Raji (cell line): ENCODE data around the gene SNRNP25.
A peak's percentile ranks its signal among the peaks of the same experiment; 100 is the strongest.

ENCODE experiments used
- POLR2A ChIP-seq: IDR thresholded peaks from 2 replicates; pipeline ENCODE4 v1.6.1; 2011; ENCODE audit warnings: low read depth, low read length, control low read depth; ENCODE audit not compliant: insufficient read depth

SNRNP25 gene

DNA sequence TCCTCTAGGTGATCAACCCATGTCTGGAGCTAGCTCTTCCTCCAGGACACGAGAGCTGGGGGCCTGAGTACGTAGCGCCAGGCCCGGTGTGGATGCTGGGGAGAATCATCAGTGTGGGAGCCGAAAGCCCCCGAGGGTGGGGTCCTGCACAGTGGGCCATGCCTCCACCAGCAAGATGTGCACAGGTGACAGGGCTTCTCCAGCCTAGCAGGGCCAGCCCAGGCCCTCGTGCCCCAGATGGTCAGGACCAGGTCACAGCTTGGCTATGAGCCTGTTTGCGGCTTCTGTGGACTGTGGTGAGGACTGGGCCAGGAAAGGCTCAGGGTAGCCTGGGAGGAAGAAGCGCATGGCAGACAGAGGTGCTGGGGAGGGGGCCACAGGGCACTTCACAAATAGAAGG lies 32.2 kb downstream of the SNRNP25 start:
- no peak for TF ChIP-seq POLR2A

DNA sequence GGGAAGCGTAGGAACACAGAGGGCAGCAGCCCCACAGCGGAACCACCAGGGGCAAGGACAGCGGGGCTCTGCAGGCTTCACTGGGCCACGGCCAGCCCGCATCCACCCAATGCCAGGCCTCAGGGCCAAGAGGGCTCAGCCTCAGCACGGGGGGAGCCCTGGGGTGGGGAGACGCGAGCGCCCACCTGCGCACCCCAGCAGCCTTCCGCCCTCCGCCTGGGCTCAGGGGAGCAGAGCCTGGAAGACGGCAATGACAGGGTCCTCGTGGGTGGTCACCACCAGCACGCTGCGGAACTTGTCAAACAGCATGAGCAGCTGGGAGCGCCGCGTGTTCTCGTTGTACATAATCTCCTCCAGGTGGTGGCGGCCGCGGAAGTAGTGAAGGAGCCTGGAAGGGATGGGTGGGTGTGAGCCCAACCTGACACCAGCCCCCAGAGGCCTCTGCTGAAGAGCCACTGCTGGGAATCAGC lies 32.9 kb downstream of the SNRNP25 start:
- TF ChIP-seq POLR2A: no peak

DNA sequence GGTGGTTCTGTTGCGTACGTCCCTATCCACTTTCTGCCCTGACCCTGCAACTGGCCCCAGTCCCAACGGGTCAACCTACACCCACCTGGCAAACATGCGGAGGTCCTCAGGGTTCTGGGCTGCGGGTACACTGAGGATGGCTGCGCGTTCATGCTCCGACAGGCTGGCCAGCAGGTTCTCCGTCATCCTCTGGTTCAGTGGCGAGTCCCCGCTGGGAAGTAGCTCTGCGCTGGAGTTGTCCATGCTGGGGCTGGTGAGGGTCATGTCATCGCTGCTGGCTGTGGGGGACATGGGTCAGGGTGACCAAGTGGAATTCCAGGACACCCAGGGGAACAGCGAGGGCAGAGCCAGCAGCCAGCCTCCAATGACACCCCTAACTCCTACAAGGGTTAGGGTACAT lies 35.0 kb downstream of the SNRNP25 start:
- TF ChIP-seq POLR2A: no peak

DNA sequence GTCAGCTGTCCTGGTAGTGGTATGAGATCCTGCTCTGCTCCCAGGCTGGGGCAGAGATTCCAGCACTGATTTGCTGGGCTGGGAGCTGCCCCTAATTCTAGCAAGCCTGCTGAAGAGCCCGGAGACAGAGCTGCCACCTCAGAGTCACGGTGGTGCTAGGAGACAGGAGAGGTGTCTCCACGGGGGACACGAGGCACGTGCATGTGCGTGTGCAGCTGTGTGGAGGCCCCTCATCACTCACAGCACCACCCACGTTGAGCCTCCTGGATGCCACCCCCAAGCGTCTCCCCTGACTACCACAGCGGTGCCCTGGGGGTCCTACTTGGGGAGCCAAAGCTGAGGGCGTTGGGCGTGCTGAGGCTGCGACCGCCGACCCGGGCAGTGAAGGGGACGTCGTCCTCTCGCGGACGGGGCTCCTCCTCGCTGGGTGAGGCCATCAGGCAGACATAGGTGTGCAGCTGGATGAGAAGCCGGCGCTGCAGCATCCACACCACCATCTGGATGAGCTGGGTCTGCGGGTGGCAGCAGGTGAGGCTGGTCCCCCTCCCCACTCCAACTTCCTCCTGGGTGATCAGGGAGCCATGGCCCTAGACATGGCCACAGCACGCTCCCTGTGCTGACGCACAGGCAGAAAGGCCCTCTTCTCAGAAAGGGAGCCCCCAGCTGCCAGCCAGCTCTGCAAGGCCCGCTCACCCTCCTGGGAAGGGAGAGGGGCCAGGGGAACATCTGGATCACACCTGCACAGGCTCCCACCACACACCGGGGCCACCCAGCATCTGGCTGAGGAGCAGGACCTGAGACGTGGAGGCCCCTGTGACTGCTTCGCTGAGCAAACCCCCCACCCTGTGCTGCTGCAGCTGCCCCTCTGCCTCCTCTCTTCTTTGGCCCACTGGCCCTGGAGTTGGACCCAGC lies 36.0 kb downstream of the SNRNP25 start:
- no peak for TF ChIP-seq POLR2A

DNA sequence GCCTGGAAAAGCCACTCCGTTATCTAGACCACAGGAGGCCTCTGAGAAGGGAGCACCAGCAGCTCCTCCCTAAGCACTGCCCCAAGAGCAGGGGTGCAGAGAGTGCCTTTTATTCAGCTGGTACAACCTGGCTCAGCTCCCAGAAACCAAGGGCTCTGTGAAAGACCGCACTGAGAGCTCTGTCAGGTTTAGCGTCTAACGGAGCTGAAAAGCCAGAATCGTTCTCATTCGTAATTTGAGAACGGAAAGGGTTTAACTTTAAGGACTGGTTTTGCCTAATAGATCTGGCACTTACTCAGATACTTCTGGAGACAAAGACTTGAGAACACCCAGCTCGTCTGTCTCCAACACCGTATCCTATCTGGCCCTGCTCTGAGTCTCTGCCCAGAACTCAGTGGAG lies 37.9 kb downstream of the SNRNP25 start:
- TF ChIP-seq POLR2A: no peak

DNA sequence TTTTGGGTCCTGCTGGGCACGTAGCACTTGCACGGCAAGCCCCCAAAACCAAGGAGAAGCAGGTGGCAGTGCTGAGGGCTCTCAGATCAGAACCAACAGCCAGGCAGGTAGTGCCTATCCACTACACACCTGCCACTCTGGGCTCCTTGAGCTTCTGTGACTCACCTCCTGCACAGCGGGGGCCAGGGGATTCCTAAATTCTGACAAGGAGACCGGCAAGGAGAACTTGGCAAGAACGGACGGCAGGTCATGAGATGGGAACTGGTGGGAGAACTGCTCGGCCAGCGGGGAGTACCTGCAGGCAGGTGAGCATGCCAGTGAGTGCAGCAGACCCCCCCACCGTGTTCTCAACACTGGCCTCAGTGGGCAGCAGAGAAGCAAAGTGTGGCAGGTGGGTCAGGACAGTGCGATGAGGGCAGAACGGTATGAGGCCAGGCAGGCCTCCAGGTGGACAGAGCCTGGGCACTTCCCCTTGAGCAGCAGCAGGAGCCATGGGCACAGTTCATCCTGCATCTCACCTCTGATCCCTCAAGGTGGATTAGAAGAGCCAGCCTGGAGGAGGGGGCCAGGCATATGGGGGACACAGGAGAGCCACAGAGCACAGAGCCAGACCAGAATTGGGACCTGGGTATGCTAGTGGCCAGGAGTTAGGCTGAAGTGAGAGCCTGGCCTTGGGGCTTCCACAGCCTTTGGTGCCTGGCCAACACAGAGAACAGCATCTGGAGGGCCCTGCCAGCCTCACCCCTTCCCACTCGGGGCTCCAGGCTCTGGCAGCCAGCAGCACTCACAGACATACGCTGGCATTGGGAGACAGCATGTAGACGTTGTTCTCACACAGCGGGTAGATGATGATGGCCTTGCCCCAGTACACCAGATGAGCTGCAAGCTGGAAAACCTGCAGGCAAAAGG lies 39.1 kb downstream of the SNRNP25 start:
- no peak for TF ChIP-seq POLR2A

DNA sequence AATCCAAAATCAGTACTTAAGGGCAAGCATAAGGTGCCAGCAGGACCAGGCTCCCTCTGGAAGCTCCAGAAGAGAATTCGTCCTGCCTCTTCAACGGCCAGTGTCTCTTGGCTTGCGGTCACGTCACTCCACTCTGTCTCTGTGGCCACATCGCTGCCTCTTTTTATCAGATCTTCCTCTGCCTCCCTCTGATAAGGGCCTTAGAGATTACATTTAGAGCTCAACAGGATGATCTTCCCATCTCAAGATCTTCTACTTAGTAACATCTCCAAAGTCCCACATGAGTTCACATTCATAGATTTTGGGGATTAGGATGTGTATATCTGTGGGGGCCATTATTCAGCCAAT lies 41.3 kb downstream of the SNRNP25 start:
- no peak for TF ChIP-seq POLR2A

DNA sequence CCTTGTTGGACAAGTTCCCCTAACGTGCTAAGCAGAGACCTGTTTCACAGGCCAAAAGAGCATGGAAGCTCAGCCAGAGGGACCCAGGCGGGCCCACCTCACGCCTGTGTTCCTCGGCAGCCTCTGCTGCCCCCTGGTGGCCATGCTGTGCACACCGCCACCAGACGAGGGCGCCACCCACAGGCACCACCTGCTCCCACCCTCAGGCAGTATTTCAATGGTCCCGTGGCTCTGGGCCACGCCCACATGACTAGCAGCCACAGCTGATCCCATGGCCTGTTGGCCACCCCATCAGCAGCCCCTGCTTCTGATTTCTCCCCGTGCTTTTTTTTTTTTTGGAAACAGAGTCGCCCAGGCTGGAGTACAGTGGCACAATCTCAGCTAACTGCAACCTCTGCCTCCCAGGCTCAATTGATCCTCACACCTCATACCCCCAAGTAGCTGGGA lies 43.3 kb downstream of the SNRNP25 start:
- TF ChIP-seq POLR2A: peak; percentile 33; the same call in 1 of the 2 replicates

DNA sequence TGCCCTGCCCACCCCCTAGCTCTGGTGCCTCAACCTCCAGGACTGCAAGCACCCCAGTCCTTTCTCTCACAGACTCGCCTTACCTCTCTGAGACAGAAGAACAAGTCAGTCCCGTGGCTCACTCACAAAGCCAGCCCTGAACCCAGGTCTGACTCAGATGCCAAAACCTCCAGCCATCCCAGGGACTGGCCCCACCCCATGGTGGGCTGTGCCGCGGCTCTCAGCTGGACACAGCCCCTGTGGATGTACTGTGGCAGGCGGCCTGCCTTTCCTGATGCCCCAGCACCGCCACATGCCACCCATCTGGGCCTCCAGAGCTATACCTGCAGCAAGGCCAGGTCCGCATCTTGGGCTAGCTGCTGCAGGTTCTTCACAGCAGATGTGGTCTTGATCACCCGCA lies 44.2 kb downstream of the SNRNP25 start:
- TF ChIP-seq POLR2A: no peak

DNA sequence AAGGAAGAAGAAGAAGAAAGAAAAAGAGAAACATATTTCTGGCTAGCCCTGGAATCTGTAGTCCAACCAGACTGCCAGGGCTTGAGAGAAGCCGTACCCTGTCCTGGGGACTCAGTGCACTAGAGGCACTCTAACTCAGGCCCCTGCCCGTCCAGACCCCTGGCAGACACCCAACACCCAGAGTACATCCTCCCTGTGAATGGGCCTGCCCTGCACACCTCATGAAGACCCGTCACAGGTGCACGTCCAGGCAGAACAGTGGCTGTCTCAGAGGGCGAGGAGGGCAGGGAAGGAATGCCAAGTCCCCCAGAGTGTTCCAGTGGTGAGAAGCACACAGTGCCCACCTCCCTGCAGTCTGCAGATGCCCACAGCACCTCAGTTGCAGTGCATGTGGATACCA lies 47.4 kb downstream of the SNRNP25 start:
- no peak for TF ChIP-seq POLR2A

DNA sequence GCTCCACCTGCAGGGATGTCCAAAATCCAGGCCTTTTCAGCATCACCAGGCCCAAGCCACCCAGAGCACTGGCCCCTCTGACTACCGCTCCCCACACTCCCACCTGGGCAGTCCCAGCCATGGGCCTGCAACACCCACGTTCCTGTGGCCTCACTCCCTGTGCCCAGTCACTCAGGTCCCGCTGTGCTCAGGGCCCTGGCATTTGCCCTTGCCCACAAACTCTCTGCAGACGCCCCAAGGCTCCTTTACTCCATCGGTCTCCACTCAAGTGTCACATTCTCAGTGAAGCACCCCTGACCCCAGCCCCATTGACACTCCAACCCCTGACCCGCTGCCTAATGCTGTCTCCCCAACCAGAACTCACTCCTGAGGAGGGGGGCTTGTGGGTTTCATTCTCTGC lies 48.0 kb downstream of the SNRNP25 start:
- TF ChIP-seq POLR2A: no peak

DNA sequence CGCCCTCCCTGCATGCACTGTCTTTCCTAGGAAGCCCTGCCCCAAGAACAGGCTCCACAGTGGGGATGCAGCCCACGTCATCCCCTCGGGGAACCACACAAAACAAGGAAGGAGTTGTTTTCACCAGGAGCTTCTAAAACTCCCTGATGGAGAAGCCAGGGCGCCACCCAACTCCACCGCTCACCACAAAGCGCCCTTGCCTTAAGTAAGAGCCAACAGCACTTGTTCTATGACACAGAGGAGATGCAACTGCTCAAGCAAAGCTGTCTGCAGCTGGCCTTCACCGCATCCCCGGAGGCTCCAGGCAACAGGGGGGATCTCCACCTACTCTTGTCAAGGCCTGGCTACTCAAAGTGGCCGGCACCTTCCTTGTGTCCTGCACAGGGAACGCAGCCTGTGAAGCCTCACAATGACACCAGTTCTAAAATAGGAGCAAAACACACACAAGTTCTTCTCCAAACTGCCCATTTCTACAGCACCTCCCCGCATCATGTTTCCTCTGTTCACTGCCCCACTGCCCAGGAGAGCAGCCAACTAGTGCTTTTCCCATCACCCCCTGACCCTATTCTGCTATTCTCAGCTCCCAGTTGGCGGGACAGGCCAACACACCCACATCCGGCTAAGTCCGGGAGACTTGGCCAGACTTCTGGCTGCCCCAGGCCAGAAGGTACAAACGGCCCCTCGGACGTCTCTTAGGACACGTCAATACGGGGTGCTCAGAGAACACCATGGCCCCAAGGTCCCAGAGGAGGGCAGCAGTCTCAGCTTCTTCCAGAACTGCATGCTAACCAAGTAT lies 48.6 kb downstream of the SNRNP25 start:
- TF ChIP-seq POLR2A: no peak

DNA sequence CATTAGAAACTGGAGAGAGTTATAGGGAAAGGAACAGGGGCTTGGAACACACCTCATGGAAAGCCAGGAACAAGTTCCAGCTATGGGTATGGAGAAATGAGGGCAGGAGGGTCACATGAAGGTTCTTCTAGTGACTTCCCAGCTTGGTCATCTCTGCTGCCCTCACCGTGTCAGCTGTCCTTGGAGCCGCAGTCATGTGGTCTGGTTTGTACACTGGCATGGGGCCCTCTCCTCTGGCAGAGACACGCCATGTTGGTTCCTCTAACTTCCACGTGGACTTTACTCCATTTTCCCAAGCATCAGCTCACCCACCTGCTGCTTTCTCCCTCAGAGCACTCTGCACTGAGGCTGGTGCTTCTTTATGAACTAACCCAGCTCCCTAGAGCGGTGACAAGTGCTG lies 50.7 kb downstream of the SNRNP25 start:
- no peak for TF ChIP-seq POLR2A

DNA sequence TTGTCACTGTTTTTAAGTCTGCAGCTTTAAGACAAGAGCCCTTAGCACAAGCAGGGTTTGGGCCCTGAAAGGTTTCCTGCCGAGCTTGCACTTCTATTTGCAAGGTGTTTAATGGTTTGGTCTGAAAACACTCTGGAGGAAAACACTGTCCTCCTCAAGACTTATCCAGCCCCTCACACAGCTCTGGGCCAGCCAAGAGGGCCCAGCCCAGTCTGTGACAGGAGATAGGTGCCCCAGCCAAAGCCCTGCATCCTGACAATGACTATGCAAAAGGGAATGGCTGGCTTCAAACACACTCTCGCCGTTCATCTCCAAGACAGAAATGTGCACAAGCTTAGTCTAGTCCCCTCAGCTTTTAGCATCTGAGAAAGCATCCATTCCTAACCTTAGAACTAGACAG lies 51.3 kb downstream of the SNRNP25 start:
- TF ChIP-seq POLR2A: no peak

DNA sequence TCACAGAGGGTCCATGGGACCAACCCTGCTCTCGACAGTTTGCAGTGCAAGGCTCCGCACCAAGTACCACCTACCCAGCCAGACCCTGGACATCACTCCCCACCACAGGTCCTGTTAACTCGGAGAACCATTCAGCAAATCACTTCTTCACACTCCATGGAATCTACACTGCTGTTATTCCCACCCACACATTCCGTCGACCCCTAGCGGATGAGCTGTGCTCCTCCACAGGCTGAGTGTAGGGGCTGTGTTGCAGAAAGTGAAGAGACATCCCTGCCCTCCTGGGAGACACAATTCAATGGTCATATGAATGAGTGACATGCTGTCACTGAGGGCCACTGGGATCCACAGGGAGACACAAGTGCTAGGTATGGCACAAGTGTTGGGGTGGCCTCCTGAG lies 51.9 kb downstream of the SNRNP25 start:
- no peak for TF ChIP-seq POLR2A
